HG03108 (cell line): ENCODE data around the gene PROM1.

ENCODE experiments used
- ATAC-seq: cut with Tn5 transposase; IDR thresholded peaks from one replicate; pipeline ENCODE4 v1.9.1; 2021; ENCODE audit warnings: moderate library complexity; ENCODE audit not compliant: unreplicated experiment

The PROM1 gene

GRCh38 chr4:16083241-16084191 lies at the start of gene PROM1:
PROM1 (minus strand) TSS chr4:16084023; CDS start chr4:16075906, 8,117 bp downstream.
- no peak for ATAC-seq

GRCh38 chr4:16133406-16133805 lies 49.6 kb upstream of the PROM1 start:
- no peak for ATAC-seq

GRCh38 chr4:16131293-16131692 lies 47.5 kb upstream of the PROM1 start:
- no peak for ATAC-seq

GRCh38 chr4:16129336-16129735 lies 45.5 kb upstream of the PROM1 start:
- ATAC-seq, result no peak

GRCh38 chr4:16126714-16127113 lies 42.9 kb upstream of the PROM1 start:
- ATAC-seq, result no peak

- no peak for ATAC-seq
These were observed 42.0 kb upstream of the PROM1 start for GRCh38 chr4:16125571-16126445.

GRCh38 chr4:16124232-16124631 lies 40.4 kb upstream of the PROM1 start:
- ATAC-seq, result no peak

- no peak for ATAC-seq
These were observed 39.7 kb upstream of the PROM1 start for GRCh38 chr4:16123356-16124084.

- no peak for ATAC-seq
These were observed 39.0 kb upstream of the PROM1 start for GRCh38 chr4:16122784-16123183.

- ATAC-seq, result no peak
These were observed 38.5 kb upstream of the PROM1 start for GRCh38 chr4:16122308-16122711.

- no peak for ATAC-seq
These were observed 36.9 kb upstream of the PROM1 start for GRCh38 chr4:16120720-16121119.

GRCh38 chr4:16119981-16120380 lies 36.2 kb upstream of the PROM1 start:
- ATAC-seq, result no peak

- ATAC-seq, result no peak
These were observed 34.3 kb upstream of the PROM1 start for GRCh38 chr4:16118090-16118489.

GRCh38 chr4:16117164-16117563 lies 33.3 kb upstream of the PROM1 start:
- no peak for ATAC-seq

GRCh38 chr4:16116493-16116990 lies 32.7 kb upstream of the PROM1 start:
- no peak for ATAC-seq

- ATAC-seq, result no peak
These were observed 32.2 kb upstream of the PROM1 start for GRCh38 chr4:16116019-16116418.

- no peak for ATAC-seq
These were observed 30.7 kb upstream of the PROM1 start for GRCh38 chr4:16114546-16114945.

- no peak for ATAC-seq
These were observed 29.9 kb upstream of the PROM1 start for GRCh38 chr4:16113741-16114140.

- no peak for ATAC-seq
These were observed 27.7 kb upstream of the PROM1 start for GRCh38 chr4:16111533-16111932.

- ATAC-seq, result no peak
These were observed 27.0 kb upstream of the PROM1 start for GRCh38 chr4:16110661-16111290.
